HEK293T (cell line): ENCODE results near the gene NPAT.

ENCODE experiments used
- CTCF ChIA-PET: fragments of 350-600 bp; formaldehyde crosslinking; extraction: SDS; loops from one replicate; lab custom pipeline; 2021; ENCODE audit warnings: antibody characterized with exemption, inconsistent platforms; lab: Yijun Ruan, JAX
- POLR2A ChIA-PET: fragments of 350-600 bp; formaldehyde crosslinking; extraction: SDS; loops from one replicate; lab custom pipeline; 2020; ENCODE audit warnings: antibody characterized with exemption, inconsistent platforms; lab: Yijun Ruan, JAX
- DNase-seq: peaks from one replicate; pipeline ENCODE4 v3.0.0; 2012; ENCODE audit warnings: mixed read lengths; ENCODE audit errors: extremely low spot score
- ARNT ChIP-seq: fragments of 450-650 bp; IDR thresholded peaks from 2 replicates; pipeline ENCODE4 v1.6.1; 2017; ENCODE audit warnings: mild to moderate bottlenecking
- BHLHE40 ChIP-seq: fragments of 450-650 bp; IDR thresholded peaks from 2 replicates; pipeline ENCODE4 v1.6.1; 2016; ENCODE audit warnings: mild to moderate bottlenecking, moderate library complexity, borderline replicate concordance
- CTBP1 ChIP-seq: fragments of 450-650 bp; IDR thresholded peaks from 2 replicates; pipeline ENCODE4 v1.6.1; 2016; ENCODE audit warnings: borderline replicate concordance
- ELF4 ChIP-seq: fragments of 450-650 bp; IDR thresholded peaks from 2 replicates; pipeline ENCODE4 v1.6.1; 2017; ENCODE audit warnings: antibody characterized with exemption
- FOXA1 ChIP-seq: fragments of 450-650 bp; IDR thresholded peaks from 2 replicates; pipeline ENCODE4 v1.6.1; 2016; ENCODE audit warnings: mild to moderate bottlenecking
- FOXK2 ChIP-seq: fragments of 450-650 bp; IDR thresholded peaks from 2 replicates; pipeline ENCODE4 v1.6.1; 2016; ENCODE audit warnings: mild to moderate bottlenecking
- FOXM1 ChIP-seq: fragments of 450-650 bp; IDR thresholded peaks from 2 replicates; pipeline ENCODE4 v1.6.1; 2017; ENCODE audit warnings: mild to moderate bottlenecking, borderline replicate concordance
- HDGF ChIP-seq: fragments of 450-650 bp; IDR thresholded peaks from 2 replicates; pipeline ENCODE4 v1.6.1; 2017; ENCODE audit warnings: antibody characterized with exemption, borderline replicate concordance
- L3MBTL2 ChIP-seq: fragments of 450-650 bp; conservative IDR thresholded peaks from 2 replicates; pipeline ENCODE4 v1.6.1; 2016; ENCODE audit warnings: mild to moderate bottlenecking
- LEF1 ChIP-seq: fragments of 450-650 bp; IDR thresholded peaks from 2 replicates; pipeline ENCODE4 v1.6.1; 2017; ENCODE audit warnings: mild to moderate bottlenecking, borderline replicate concordance
- NFRKB ChIP-seq: fragments of 450-650 bp; IDR thresholded peaks from 2 replicates; pipeline ENCODE4 v1.6.1; 2016; ENCODE audit warnings: mild to moderate bottlenecking, moderate library complexity
- SP1 ChIP-seq: fragments of 450-650 bp; IDR thresholded peaks from 2 replicates; pipeline ENCODE4 v1.6.1; 2017
- SUZ12 ChIP-seq: fragments of 450-650 bp; IDR thresholded peaks from 2 replicates; pipeline ENCODE4 v1.6.1; 2016; ENCODE audit warnings: mild to moderate bottlenecking
- TARDBP ChIP-seq: fragments of 450-650 bp; IDR thresholded peaks from 2 replicates; pipeline ENCODE4 v1.6.1; 2016
- ZNF384 ChIP-seq: fragments of 450-650 bp; IDR thresholded peaks from 2 replicates; pipeline ENCODE4 v1.6.1; 2016
- TF ChIP-seq, protein P1 (sequence below): fragments of 450-650 bp; IDR thresholded peaks from 2 replicates; pipeline ENCODE4 v1.6.1; 2016

Gene NPAT

DNA sequence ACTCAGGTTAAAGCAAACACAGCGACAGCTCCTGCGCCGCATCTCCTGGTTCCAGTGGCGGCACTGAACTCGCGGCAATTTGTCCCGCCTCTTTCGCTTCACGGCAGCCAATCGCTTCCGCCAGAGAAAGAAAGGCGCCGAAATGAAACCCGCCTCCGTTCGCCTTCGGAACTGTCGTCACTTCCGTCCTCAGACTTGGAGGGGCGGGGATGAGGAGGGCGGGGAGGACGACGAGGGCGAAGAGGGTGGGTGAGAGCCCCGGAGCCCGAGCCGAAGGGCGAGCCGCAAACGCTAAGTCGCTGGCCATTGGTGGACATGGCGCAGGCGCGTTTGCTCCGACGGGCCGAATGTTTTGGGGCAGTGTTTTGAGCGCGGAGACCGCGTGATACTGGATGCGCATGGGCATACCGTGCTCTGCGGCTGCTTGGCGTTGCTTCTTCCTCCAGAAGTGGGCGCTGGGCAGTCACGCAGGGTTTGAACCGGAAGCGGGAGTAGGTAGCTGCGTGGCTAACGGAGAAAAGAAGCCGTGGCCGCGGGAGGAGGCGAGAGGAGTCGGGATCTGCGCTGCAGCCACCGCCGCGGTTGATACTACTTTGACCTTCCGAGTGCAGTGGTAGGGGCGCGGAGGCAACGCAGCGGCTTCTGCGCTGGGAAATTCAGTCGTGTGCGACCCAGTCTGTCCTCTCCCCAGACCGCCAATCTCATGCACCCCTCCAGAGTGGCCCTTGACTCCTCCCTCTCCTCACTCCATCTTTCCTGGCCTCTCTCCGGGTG is at the start of gene NPAT, which contains the start of gene ATM:
Gene NPAT (minus strand): TSS at position 65 of the 774 bp plus-strand sequence. CDS start 102 bp downstream, outside the sequence.
Gene ATM (plus strand): TSS at position 494 of the 774 bp plus-strand sequence. CDS start 4,558 bp downstream, outside the sequence.
- POLR2A ChIA-PET, result interaction anchor here (0.8 to 2.5 kb wide), 6 partner anchors 9 to 244 kb away, joined by 3 to 10 read pairs (median 3); partner anchors contain the start of genes ACAT1 and C11orf65
- DNase-seq, result peak; percentile 96
- CTCF ChIA-PET, result interaction anchor here (0.6 to 1.0 kb wide), 4 partner anchors 48 to 397 kb away, joined by 3 read pairs; partner anchors contain the start of gene CUL5
- peak; percentile 69 for TF ChIP-seq ELF4
- TF ChIP-seq FOXM1, result no peak
- TF ChIP-seq L3MBTL2, result peak; percentile 11; the same call in 1 of the 2 replicates
- TF ChIP-seq SP1, result no peak
- no peak for TF ChIP-seq SUZ12
- TF ChIP-seq, protein P1, sequence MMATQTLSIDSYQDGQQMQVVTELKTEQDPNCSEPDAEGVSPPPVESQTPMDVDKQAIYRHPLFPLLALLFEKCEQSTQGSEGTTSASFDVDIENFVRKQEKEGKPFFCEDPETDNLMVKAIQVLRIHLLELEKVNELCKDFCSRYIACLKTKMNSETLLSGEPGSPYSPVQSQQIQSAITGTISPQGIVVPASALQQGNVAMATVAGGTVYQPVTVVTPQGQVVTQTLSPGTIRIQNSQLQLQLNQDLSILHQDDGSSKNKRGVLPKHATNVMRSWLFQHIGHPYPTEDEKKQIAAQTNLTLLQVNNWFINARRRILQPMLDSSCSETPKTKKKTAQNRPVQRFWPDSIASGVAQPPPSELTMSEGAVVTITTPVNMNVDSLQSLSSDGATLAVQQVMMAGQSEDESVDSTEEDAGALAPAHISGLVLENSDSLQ, result no peak

DNA sequence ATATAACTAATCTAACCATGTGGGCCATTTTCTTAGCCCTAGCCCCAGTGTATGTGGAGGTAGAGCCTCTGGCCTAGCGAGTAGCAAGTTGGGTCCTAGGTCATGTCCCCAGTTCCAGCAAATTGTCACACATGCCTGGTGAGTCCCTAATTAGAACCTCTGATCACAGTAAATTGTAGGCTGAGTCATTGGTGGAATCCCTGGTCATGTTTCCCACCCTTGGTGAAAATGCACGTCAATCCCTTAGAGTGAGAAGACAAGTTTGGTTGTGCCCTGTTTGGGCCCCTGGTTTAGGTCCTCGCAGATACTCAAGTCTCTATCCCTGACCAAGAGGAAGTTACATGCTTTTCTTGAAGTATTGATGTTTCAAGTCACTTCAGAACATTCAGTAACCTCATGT is 47.1 kb upstream of the NPAT start:
- DNase-seq, result no peak
- TF ChIP-seq SP1, result no peak
- TF ChIP-seq, protein P1, result no peak
- no peak for TF ChIP-seq FOXM1
- TF ChIP-seq ELF4, result no peak
- TF ChIP-seq ZNF384, result no peak
- no peak for TF ChIP-seq NFRKB
- CTCF ChIA-PET, result no interaction called here
- POLR2A ChIA-PET, result no interaction called here

DNA sequence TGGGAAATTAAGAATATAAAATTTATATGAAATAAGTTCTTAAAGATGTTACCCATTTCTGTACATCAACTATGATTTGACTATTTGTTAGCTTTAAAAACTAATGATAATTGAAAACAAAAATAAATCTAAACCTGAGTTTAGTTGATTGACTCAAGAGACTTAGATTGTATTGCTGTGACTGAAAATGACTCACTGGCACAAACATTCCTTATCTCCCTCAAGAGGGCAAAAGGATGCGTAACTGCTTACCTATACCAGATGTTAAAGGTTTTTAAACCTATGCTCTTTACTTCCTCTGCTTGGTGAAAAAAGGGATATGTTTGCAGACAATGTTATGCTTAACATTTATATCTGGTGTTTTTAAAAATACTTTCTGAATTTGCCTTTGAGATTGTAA is 30.7 kb upstream of the NPAT start:
- TF ChIP-seq ELF4 (no peak), ARNT (no peak), HDGF (no peak), L3MBTL2 (no peak), TARDBP (no peak), ZNF384 (no peak), BHLHE40 (no peak), FOXM1 (no peak), CTBP1 (no peak), NFRKB (no peak), SP1 (no peak), SUZ12 (no peak), FOXK2 (no peak), FOXA1 (no peak), LEF1 (no peak)
- TF ChIP-seq, protein P1, result no peak
- no peak for DNase-seq
- ChIA-PET POLR2A (no interaction called here), CTCF (interaction anchor here (0.6 kb wide), 1 partner anchor 128 kb away, joined by 4 read pairs; no protein-coding TSS in a partner anchor)

DNA sequence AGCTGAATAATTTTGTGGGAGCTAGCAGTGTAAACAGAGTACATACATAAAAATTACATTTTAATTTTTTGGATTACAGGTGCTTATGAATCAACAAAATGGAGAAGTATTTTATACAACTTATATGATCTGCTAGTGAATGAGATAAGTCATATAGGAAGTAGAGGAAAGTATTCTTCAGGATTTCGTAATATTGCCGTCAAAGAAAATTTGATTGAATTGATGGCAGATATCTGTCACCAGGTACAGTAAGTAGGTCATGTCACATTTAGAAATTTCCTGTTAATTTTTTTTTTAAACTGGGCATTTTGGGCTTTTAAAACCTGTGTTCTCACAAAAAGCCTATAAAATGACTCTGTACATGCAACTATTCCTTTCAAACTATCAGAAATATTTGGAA is 24.4 kb upstream of the NPAT start:
- ChIA-PET POLR2A (no interaction called here), CTCF (no interaction called here)
- no peak for DNase-seq
- TF ChIP-seq FOXK2 (no peak), BHLHE40 (no peak), HDGF (no peak)

DNA sequence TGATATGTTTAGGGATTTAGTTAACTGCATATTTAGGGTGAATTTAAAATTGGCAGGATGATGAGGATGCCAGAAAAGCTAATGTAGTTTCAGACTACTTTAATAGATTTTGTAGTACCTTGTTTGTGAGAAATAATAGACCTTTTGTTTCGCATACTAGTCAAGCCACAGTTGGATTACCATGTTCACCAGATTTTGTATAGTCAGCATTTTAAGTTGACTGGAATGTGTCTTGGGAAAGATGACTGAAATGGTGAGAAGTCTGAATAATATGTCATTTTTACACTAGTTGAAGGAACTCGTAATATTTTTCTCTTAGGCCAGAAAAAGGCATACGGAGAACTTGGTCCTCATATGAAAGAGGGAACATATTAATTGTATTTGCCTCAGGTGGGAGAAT is 23.9 kb upstream of the NPAT start:
- ChIA-PET CTCF (no interaction called here), POLR2A (no interaction called here)
- no peak for DNase-seq
- TF ChIP-seq ARNT, result no peak
- TF ChIP-seq BHLHE40, result no peak
- TF ChIP-seq FOXM1, result no peak
- TF ChIP-seq, protein P1, result no peak
- no peak for TF ChIP-seq L3MBTL2
- no peak for TF ChIP-seq CTBP1
- no peak for TF ChIP-seq FOXA1
- no peak for TF ChIP-seq FOXK2
- no peak for TF ChIP-seq ELF4
- no peak for TF ChIP-seq SP1
- no peak for TF ChIP-seq TARDBP

DNA sequence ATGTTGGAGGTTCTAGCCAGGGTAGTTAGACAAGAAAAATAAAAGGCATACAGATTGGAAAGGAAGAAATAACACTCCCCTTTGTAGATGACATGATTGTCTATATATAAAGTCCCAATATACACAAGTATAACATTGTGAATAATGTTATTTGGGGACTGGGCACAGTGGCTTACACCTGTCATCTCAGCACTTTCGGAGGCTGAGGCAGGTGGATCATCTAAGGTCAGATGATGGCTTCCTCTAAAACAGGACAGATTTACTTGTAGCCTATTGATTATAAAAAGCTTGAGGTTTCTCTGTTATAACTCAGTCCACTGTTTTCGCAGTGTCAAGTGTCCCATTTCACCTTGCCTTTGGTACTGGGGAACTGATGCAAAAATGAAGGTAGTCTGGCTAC is 20.0 kb upstream of the NPAT start:
- ChIA-PET CTCF (no interaction called here), POLR2A (no interaction called here)
- no peak for DNase-seq
- TF ChIP-seq SP1 (no peak), SUZ12 (no peak), NFRKB (no peak), ELF4 (no peak), TARDBP (no peak), CTBP1 (no peak), FOXA1 (no peak), BHLHE40 (no peak), HDGF (no peak), ZNF384 (no peak), ARNT (no peak), L3MBTL2 (no peak), FOXM1 (no peak), FOXK2 (no peak), LEF1 (no peak)
- TF ChIP-seq, protein P1, result no peak
